Activated T-helper 9 cell treated with anti-CD3 and anti-CD28 coated beads, Interleukin-2, amount 50 U/mL, for 16 hours (primary cell): ENCODE results near the gene CCNDBP1.
"Not testable (repeated sequence)": the region's sequence is repeated elsewhere in the genome, so short reads cannot be mapped to it uniquely, and the experiment has no call there.

ENCODE experiments used
- DNase-seq: peaks from one replicate; pipeline ENCODE4 v3.0.0-alpha.2; 2020; ENCODE audit warnings: low read depth

Gene CCNDBP1, protein sequence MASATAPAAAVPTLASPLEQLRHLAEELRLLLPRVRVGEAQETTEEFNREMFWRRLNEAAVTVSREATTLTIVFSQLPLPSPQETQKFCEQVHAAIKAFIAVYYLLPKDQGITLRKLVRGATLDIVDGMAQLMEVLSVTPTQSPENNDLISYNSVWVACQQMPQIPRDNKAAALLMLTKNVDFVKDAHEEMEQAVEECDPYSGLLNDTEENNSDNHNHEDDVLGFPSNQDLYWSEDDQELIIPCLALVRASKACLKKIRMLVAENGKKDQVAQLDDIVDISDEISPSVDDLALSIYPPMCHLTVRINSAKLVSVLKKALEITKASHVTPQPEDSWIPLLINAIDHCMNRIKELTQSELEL

DNA sequence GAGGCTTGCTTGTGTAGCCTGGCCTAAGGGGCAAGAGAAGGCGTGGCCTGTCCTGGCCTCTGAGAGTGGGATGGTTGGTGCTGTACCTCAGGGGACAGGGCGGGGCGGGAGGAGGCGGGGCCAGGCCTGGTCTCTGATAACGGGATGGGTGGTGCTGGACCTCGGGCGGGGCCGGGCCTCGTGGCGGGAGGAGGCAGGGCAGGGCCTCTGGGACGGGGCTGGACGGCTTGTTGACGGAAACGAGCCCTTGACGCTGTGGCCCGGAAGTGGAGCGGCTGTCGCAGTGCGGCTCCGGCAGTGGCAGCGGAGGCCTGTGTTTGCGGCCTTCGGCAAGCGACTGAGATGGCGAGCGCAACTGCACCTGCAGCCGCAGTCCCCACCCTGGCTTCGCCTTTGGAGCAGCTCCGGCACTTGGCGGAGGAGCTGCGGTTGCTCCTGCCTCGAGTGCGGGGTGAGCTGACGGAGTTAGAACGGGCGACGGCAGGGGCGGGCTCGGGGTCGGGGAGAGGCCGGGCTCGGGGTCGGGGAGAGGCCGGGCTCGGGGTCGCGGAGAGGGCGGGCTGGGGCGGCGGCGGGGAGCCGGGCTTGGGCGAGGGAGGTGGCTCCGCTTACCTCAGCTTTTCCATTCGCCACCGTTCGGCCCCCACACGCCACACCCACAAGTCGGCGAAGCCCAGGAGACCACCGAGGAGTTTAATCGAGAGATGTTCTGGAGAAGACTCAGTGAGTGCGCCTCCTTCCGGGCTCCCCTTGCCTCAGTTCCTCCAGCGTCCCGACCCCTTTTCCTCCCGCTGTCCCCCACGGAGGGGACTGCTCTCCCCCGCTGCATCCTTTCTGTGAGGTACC, at the start of gene CCNDBP1:
Gene CCNDBP1 (plus strand): TSS at position 247 of the 846 bp plus-strand sequence. CDS start 96 bp downstream, at position 343.
- DNase-seq = peak; percentile 81

DNA sequence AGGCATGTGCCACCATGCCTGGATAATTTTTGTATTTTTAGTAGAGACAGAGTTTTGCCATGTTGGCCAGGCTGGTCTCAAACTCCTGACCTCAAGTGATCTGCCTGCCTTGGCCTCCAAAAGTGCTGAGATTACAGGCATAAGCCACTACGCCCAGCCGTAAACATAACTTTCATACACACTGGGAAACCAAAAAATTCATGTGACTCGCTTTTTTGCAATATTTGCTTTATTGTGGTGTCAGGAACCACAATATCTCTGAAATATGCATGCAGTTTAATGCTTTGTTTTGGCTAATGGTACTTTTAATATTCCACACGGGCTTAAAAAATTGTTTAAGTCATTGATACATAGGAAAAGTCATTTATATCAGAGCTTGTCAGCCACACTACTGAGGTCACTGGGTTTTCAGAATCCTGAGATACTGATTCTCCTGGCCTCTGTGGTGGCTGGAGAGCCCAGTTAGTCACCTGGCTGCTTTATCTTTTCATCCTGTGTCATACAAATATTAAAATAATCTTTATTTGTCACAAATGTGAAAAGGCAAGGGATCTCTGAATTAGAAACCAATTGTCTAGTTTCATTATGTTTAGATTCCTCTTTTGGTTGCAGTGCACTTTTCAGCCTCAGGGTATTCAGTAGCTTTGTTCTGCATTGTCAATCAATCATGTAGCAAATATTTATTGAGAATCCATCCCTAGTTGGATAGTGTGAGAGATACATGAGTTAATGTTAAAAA, 41.8 kb upstream of the CCNDBP1 start:
- DNase-seq = no peak

DNA sequence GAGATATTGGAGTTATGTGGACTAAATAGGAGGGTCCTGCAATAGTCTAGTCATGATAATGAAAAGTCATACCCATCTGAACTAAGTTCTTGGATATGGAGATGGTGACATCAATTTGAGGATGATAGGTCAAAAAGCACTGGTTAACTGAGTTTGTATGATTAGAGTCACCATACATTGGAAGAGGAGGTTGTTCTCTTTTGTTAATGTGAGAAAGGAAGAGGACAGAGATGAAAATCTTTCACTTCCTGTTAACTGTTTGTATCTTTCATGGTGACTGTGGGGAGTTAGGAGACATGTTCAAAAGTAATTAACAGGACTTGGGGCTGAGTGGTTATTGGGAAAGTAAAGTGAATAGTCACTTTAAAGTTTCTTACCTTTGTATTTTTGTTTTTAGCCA, 40.7 kb upstream of the CCNDBP1 start:
- no peak for DNase-seq

DNA sequence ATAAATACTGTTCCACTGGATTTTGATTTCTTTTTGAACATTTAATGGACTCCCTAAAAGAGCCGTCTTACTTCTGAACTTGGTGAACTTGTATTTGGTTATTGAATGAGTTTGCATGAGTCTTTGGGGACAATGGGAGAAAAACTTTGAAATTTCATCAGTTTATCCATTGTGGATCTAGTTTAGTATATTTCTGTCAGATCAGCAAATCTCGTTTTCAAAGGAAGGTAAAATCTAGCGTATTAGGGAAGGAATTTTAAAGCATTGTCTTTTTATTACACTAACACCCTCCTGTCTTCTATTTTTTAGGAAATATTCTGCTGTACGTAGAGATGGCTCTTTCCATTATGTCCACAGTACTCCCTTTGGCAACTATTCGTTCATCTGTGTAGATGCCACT, 39.0 kb upstream of the CCNDBP1 start:
- no peak for DNase-seq

DNA sequence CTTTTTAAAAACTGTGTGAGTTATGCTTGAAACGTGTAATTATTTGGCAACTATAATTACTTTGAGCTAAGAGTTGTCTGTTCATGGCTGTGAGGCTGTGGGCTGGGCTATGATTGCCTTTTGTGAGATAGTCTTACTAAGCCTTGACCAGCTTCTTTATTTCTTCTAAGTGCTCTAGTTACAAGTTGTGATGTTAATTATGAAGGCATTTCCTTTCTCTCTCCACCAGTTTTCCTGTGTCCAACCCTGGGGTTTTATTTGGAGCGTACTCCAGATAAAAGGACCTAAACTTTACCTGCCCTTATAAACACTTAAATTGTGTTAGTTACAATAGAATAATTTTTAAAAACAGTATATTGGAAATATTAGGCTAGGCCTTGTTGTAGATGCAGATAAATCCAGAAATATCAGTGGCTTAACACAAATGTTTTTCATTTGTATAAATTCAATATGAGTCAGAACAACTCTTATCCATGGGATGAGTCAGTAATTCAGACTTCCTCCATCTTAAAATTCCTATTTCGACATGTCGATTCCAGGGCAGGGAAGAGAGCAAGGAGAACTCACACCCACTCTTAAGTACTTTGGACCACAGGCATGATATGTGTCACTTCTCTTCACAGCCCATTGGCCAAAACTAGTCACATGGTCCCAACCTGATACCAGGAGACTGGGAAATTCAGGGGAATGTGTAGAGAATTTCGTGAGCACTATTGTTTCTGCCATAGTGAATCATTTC, 34.8 kb upstream of the CCNDBP1 start:
- DNase-seq = no peak

DNA sequence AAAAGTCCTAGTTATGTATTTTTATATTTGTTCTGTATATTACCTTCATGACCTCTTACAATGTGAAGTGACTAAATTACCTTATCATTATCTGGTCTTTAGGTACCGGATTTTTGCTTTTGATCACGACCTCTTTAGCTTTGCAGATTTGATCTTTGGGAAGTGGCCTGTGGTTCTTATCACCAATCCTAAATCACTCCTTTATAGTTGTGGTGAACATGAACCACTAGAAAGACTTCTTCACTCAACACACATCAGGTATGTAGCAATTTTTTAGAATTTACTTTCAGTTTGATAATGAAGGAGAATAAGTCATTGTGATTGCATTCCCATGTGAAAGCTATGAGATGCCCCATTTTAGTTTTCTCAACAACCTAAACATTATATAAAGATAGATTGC, 33.5 kb upstream of the CCNDBP1 start:
- DNase-seq = no peak

DNA sequence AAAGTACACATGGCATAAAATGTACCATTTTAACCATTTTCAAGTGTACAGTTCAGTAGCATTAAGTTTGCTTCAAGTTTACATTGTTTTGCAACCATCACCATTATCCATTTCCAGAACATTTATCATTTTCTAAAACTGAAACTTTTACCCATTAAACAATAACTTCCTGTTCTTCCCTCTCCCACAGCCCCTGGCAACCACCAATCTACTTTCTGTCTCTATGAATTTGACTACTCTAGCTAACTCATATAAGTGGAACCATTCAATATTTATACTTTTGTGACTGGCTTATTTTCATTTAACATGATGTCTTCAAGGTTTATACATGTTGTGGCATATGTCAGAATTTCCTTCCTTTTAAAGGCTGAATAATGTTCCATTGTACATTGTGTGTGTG, 31.9 kb upstream of the CCNDBP1 start:
- no peak for DNase-seq

DNA sequence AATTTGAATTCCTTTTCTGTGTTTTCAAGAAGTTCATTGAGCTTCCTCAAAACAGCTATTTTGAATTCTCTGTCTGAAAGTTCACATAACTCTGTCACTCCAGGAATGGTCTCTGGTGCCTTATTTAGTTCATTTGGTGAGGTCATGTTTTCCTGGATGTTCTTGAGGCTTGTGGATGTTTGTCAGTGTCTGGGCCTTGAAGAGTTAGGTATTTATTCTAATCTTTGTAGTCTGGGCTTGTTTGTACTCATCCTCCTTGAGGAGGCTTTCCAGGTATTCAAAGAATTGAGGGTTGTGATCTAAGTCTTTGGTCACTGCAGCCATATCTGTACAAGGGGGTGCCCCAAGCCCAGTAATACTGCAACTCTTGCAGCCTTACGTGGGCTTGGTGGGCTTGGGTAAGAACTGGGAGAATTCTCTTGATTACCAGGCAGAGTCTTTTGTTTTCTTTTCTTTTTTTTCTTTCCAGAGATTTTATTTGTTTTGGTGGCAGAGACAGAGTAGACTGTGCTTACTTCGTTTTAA, 19.3 kb upstream of the CCNDBP1 start:
- DNase-seq = no peak

DNA sequence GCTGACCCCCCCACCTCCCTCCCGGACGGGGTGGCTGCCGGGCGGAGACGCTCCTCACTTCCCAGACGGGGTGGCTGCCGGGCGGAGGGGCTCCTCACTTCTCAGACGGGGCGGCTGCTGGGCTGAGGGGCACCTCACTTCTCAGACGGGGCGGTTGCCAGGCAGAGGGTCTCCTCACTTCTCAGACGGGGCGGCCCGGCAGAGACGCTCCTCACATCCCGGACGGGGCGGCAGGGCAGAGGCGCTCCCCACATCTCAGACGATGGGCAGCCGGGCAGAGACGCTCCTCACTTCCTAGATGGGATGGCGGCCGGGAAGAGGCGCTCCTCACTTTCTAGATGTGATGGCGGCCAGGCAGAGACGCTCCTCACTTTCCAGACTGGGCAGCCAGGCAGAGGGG, 17.9 kb upstream of the CCNDBP1 start:
- not testable (repeated sequence) for DNase-seq

DNA sequence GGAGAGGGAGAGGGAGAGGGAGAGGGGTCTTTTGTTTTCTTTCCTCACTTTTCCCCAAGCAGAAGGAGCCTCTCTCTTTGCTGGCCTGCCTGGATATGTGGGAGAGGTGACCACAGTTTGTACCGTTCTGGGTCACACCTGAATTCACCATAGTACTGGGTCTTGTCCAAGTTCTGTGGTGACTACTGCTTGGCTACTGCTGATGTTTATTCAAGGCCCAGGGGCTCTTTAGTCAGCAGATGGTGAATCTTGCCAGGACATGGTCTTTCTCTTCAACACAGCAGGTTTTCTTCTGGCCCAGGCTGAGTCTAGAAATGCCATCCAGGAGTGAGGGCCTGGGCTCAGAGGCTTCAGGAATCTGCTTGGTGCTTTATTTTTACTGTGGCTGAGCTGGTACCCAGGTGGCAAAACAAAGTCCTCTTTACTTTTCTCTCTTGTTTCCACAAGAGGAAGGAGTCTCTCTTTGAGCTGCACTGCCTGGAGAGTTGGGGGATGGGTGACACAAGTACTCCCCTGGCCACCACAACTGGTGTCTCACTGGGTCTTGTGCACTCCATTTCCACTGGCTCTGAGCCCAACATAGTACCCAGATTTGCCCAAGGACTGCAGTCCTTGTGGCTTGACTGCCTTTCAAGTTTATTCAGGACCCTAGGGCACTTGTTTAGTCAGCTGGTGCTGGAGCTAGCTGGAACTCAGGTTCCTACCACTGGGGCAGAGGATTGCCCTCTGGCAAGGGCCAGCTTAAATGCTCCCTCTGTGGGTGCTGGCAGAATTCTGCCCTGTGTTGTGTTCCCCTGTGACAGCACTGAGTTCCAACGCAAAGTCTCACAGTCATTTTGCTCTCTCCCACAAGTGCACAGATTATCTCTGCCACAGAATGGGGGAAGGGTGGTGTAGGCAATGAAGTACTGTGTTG, 16.8 kb upstream of the CCNDBP1 start:
- DNase-seq = no peak

DNA sequence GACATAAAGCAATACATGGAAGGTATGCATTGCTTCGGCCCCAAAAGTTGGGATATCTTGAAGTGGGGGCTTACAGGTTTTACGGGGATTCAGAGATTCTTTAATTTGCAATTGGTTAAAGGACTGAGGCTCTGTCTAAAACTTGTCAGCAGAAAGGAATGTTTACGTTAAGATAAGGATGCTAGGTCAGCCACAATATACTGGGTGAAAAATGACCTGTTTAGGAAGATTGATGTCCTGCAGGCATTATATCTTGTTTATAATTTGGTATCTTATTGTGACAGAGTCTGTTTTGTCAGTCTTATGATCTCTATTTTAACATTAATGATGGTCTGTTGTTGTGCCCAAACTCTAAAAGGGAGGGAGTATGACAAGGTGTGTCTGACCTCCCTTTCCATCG, 15.3 kb upstream of the CCNDBP1 start:
- DNase-seq = no peak

DNA sequence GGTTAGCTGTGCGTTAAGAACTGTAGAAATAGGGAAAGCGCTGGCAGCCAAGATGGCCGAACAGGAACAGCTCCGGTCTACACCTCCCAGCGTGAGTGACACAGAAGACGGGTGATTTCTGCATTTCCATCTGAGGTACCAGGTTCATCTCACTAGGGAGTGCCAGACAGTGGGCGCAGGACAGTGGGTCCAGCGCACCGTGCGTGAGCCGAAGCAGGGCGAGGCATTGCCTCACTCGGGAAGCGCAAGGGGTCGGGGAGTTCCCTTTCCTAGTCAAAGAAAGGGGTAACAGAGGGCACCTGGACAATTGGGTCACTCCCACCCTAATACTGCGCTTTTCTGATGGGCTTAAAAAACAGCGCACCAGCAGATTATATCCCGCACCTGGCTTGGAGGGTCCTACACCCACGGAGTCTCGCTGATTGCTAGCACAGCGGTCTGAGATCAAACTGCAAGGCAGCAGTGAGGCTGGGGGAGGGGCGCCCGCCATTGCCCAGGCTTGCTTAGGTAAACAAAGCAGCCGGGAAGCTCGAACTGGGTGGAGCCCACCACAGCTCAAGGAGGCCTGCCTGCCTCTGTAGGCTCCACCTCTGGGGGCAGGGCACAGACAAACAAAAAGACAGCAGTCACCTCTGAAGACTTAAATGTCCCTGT, 9.4 kb upstream of the CCNDBP1 start:
- not testable (repeated sequence) for DNase-seq

DNA sequence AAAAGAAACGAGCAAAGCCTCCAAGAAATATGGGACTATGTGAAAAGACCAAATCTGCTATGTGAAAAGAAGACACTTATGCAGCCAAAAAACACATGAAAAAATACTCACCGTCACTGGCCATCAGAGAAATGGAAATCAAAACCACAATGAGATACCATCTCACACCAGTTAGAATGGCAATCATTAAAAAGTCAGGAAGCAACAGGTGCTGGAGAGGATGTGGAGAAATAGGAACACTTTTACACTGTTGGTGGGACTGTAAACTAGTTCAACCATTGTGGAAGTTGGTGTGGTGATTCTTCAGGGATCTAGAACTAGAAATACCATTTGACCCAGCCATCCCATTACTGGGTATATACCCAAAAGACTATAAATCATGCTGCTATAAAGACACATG, 8.1 kb upstream of the CCNDBP1 start:
- DNase-seq = not testable (repeated sequence)

DNA sequence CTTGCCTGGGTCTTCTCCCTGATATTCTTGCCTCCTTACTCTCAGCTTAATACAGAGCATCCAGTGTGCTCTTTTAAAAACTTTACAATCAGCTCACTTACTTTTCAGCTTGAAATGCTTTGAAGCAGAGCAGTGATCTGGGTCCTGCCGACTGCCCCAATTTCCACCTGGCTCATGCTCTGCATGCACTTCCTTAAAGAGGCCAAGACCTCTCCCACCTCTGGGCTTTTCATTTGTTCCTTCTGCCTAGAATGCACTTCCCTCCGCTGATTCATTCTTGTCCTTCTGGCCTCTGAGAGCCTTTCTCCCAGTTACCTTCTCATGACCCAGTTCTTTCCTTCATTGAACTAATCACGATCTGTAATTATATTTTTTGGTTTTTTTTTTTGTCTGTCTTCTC, 1.9 kb upstream of the CCNDBP1 start:
- DNase-seq = no peak

DNA sequence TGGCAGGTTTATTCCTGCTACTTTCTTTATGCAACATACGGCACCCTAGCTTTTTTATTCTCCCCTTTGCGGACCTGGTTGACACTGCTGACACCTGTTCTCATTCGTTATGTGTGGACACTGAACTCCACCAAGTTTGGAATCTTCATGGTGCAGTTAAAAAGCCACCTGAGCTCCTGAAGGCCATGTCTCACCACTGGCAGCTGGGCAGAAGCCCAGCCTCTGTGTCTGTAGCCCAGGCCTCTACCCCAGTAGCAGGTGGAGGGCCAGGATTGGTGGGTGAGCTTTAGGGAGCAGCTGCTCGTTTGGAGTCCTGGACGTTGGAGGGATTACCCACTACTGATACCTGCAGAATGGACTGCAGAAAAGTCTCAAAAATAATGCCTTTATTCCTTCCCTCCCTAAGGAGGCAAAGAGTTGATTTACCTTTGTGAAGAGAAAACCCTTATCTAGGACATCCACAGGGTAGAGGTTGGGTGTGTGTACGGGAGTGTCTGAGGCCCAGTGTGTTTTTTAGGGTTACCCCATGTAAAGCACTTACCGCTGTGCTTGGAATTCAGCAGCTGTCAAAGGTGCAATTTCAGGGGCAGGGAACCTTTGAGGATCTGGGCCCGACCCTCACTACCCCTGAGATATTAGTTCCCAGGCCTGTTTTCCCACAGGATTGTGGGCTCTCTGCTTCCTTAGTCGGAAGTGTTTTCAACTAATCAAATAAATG, 637 bp upstream of the CCNDBP1 start:
- DNase-seq = no peak

DNA sequence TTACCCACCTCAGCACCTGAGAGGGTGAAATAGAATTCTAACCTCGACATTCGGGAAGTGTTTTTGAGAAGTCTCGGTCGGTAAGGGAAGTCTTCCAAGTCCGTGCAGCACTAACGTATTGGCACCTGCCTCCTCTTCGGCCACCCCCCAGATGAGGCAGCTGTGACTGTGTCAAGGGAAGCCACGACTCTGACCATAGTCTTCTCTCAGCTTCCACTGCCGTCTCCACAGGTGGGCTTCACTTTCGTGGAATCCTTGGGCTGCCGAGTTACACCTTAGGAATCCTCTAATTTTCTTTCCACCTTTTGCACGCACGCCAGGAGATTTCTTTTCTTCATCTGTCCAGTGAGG, 775 bp downstream of the CCNDBP1 start:
- DNase-seq = no peak

DNA sequence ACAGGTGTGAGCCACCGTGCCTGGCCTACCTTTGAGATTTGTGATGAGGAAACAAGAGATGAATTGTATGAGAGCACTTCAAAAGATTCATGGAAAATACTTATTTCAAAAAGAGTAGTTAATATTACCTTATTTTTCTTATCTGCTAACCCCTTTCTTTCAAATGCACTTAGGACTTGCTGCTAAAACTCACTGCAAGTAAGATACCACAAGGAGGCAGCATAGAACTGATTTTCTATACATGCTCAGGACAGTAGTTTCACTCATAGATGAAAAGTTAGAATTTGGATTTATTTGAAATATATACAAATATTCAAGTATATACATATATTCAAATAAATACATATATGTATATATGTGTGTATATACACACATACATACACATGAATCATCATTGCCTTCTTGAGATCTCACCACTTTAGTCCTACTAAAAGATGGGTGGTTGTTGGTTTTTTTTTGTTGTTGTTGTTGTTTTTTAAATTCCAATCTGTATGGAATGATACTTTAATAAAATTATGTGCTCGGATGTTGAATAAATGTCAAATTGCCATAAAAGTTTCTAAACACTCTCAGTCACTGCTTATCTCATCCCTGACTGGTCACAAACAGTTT, 2.4 kb downstream of the CCNDBP1 start:
- no peak for DNase-seq

DNA sequence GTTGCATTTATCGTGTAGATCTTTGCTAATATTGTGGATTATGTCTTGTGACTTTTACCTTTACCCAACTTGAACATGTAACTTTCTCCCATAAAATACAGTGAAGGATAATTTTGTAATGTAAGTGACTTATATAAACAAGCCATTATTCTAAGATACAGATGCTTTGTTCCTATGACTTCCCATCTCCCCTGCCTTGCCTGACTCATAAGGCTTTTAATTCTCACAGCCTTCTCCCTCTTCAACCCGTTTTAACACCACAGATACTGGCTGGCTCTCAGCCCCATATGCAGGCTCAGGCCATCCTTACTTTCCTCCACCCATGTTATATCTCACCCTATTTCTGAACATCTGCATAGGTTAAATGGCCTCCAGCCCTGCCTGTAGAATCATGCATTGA, 4.1 kb downstream of the CCNDBP1 start:
- DNase-seq = no peak

DNA sequence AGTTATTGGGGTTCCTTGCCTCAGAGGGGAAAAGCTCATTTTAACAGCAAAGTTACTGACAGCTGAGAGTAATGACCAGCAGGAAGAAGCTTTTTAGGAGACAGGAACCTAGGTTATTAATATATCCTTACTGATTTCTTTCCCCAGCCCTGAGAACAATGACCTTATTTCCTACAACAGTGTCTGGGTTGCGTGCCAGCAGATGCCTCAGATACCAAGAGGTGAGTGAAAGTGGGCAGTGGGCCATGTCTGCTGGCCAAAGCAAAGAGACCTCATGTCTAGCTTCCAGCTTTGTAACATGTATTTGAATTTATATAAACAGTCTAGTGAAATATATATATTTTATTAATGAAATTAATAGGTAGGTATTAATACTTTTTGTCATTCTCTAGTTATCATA, 5.0 kb downstream of the CCNDBP1 start:
- no peak for DNase-seq
